ENCODE measurements around the gene WFDC1. TPM values are rescaled to one million over a fixed set of nuclear protein-coding genes. Genes with fewer than 3 reads are reported as not detected.
A peak's percentile ranks its signal among the peaks of the same experiment; 100 is the strongest.

WFDC1 gene
- total and polyA plus RNA-seq, 2 of the 4 experiments (the other 2 are of a cell fraction), result 4.7 to 6.8 TPM

- Histone ChIP-seq H3K36me3 (ENCODE audit: control insufficient read depth, insufficient read depth, low read length) (no peaks in the 10 kb centered on the region), H4K8ac (ENCODE audit: low read depth in 2 of 2, low read length in 2 of 2) (no peak within 1 kb of the TSS), H2AFZ (replicated peaks; ENCODE audit: low read length, poor library complexity) (peak within 1 kb of the TSS; percentile 49), H3K9me1 (ENCODE audit: insufficient read depth, low read length) (no peaks in the 10 kb centered on the region), H3K27ac (ENCODE audit: insufficient read depth, low read length) (no peak within 1 kb of the TSS), H3K23ac (ENCODE audit: low read depth, low read length) (peak within 1 kb of the TSS; percentile 27), H2BK120ac (ENCODE audit: low read depth, low read length) (no peak within 1 kb of the TSS), H3K4me3 (ENCODE audit: insufficient read depth, low read depth, low read length) (no peak within 1 kb of the TSS), H3K18ac (ENCODE audit: low read depth, low read length) (no peak within 1 kb of the TSS), H3K79me1 (ENCODE audit: low read depth in 1 of 2, low read length in 2 of 2) (no peaks in the 10 kb centered on the region), H3K4me1 (ENCODE audit: control insufficient read depth, insufficient read depth, low read length) (no peaks in the 10 kb centered on the region), H4K5ac (ENCODE audit: low read depth, low read length) (no peak within 1 kb of the TSS), H2BK15ac (ENCODE audit: low read depth, low read length) (no peak within 1 kb of the TSS), H2AK9ac (replicated peaks; ENCODE audit: low read depth, low read length, poor library complexity) (no peak within 1 kb of the TSS), H2BK5ac (ENCODE audit: low read depth, low read length, poor library complexity, severe bottlenecking) (no peak within 1 kb of the TSS), H3K56ac (ENCODE audit: extremely low read depth, insufficient read depth, low read length) (no peak within 1 kb of the TSS), H3K9me3 (ENCODE audit: control insufficient read depth, insufficient read depth, low read length) (no peaks in the 10 kb centered on the region; the same call in 1 of the 2 replicates), H4K20me1 (ENCODE audit: insufficient read depth, low read length) (no peaks in the 10 kb centered on the region), H3K14ac (replicated peaks; ENCODE audit: low read depth, low read length) (no peak within 1 kb of the TSS), H3K4me2 (ENCODE audit: low read depth, low read length) (no peak within 1 kb of the TSS; the same call in 1 of the 2 replicates), H4K91ac (ENCODE audit: insufficient read depth, low read depth, low read length) (no peak within 1 kb of the TSS), H3K9ac (ENCODE audit: low read depth, low read length) (no peak within 1 kb of the TSS), H2AK5ac (ENCODE audit: low read depth, low read length) (no peak within 1 kb of the TSS), H3K27me3 (ENCODE audit: control insufficient read depth, insufficient read depth, low read length) (peaks cover 76% of the 10 kb centered on the region), H3K4ac (ENCODE audit: low read depth, low read length) (no peak within 1 kb of the TSS), H2BK20ac (ENCODE audit: low read depth, low read length) (no peak within 1 kb of the TSS)
- WGBS, 2 experiments (ENCODE audit: extremely low coverage in 2 of 2, insufficient read length in 1 of 2), result 2% methylated on average over 20 of the region's 66 CpGs; no CpG with 5 or more reads in 1 of the 2 experiments
- dilution Hi-C loops (cut with HindIII; ENCODE audit: low sequenced_read_pairs, unreplicated experiment), result no loop called here
- DNase-seq, result no peak
- ChIA-PET POLR2A (ENCODE audit: unreplicated experiment) (no interaction called here), CTCF (interaction anchor here (0.5 kb wide), 1 partner anchor 27 kb away, joined by 3 read pairs; no protein-coding TSS in a partner anchor)
- ATAC-seq (ENCODE audit: low read depth), result no peak; the same call in 1 of the 2 replicates
- in situ Hi-C loops (cut with MboI; ENCODE audit: low sequenced_read_pairs), result no loop called here
- intact Hi-C loops (cut with micrococcal nuclease), result no loop called here
- TF ChIP-seq FOS (IDR thresholded peaks at IDR 0.05; ENCODE audit: low read depth, low read length) (no peak), RCOR1 (IDR thresholded peaks at IDR 0.05; ENCODE audit: insufficient replicate concordance, low read length) (no peak), MAFK (IDR thresholded peaks at IDR 0.05; ENCODE audit: low read depth, low read length) (no peak), MXI1 (IDR thresholded peaks at IDR 0.05; ENCODE audit: borderline replicate concordance, low read depth, low read length) (no peak), RFX5 (IDR thresholded peaks at IDR 0.05; ENCODE audit: low read depth, low read length) (no peak), NFE2L2 (IDR thresholded peaks at IDR 0.05; ENCODE audit: low read depth, low read length) (no peak), RAD21 (IDR thresholded peaks at IDR 0.05; ENCODE audit: low read length) (no peak), POLR2A (IDR thresholded peaks at IDR 0.05; ENCODE audit: low read depth, low read length) (no peak), CTCF (conservative IDR thresholded peaks at IDR 0.05; ENCODE audit: low read depth, low read length) (no peak), ELK1 (IDR thresholded peaks at IDR 0.05; ENCODE audit: borderline replicate concordance, low read depth, low read length) (no peak), CEBPB (IDR thresholded peaks at IDR 0.05; ENCODE audit: low read depth, low read length) (no peak), SMC3 (IDR thresholded peaks at IDR 0.05; ENCODE audit: low read depth, low read length) (no peak), MAZ (IDR thresholded peaks at IDR 0.05; ENCODE audit: borderline replicate concordance, low read depth, low read length) (no peak)
- BruUV-seq (replicated peaks), result no TSS peak
These were observed 73.8 kb downstream of the WFDC1 start, which contains the start of gene ATP2C2 for GRCh38 chr16:84368308-84368996. TSS of gene ATP2C2 (plus strand) at chr16:84368538. CDS start at chr16:84368616, 78 bp downstream.

Measured in IMR-90 (cell line).